Glutamatergic neuron (in vitro differentiated cells): Measurements from ENCODE around the gene SFRP2. TPM values are rescaled to one million over a fixed set of nuclear protein-coding genes. Genes with fewer than 3 reads are reported as not detected.

Experiments used
- DNase-seq: peaks from one replicate; pipeline ENCODE4 v3.0.0; 2022
- H3K27ac Mint-ChIP-seq: one replicate; pipeline ENCODE4 v1.8.0; 2020; ENCODE audit warnings: mild to moderate bottlenecking, mixed read lengths, inconsistent platforms; ENCODE audit not compliant: unreplicated experiment
- H3K27me3 Mint-ChIP-seq: one replicate; pipeline ENCODE4 v1.8.0; 2020; ENCODE audit warnings: mild to moderate bottlenecking, moderate library complexity, mixed read lengths, inconsistent platforms; ENCODE audit not compliant: unreplicated experiment
- H3K36me3 Mint-ChIP-seq: one replicate; pipeline ENCODE4 v1.8.0; 2020; ENCODE audit warnings: mild to moderate bottlenecking, mixed read lengths, inconsistent platforms; ENCODE audit not compliant: unreplicated experiment
- H3K4me1 Mint-ChIP-seq: one replicate; pipeline ENCODE4 v1.8.0; 2020; ENCODE audit warnings: mild to moderate bottlenecking, low read depth, mixed read lengths, inconsistent platforms; ENCODE audit not compliant: unreplicated experiment
- H3K4me3 Mint-ChIP-seq: one replicate; pipeline ENCODE4 v1.8.0; 2020; ENCODE audit warnings: mild to moderate bottlenecking, mixed read lengths, inconsistent platforms; ENCODE audit not compliant: unreplicated experiment
- H3K9me3 Mint-ChIP-seq: one replicate; pipeline ENCODE4 v1.8.0; 2020; ENCODE audit warnings: mild to moderate bottlenecking, moderate library complexity, mixed read lengths, inconsistent platforms; ENCODE audit not compliant: unreplicated experiment
- total RNA-seq: library from RNA; stranded (reverse); fragmentation: NEBNext Ultra II Directional; extraction: Animal tissue kit (Norgen Biotek cat#: 25700); gene quantifications from one replicate; pipeline ENCODE4 v1.2.1, GENCODE V29; 2021; ENCODE audit not compliant: unreplicated experiment
- TF ChIP-seq, protein P1 (sequence below): fragments of 200-600 bp; sonication (generic); IDR thresholded peaks from one replicate; pipeline ENCODE4 v1.5.0; 2021; ENCODE audit not compliant: partially characterized antibody, unreplicated experiment

Gene SFRP2
- total RNA-seq, 1 donor from 2014 or later: 0.54 TPM

DNA sequence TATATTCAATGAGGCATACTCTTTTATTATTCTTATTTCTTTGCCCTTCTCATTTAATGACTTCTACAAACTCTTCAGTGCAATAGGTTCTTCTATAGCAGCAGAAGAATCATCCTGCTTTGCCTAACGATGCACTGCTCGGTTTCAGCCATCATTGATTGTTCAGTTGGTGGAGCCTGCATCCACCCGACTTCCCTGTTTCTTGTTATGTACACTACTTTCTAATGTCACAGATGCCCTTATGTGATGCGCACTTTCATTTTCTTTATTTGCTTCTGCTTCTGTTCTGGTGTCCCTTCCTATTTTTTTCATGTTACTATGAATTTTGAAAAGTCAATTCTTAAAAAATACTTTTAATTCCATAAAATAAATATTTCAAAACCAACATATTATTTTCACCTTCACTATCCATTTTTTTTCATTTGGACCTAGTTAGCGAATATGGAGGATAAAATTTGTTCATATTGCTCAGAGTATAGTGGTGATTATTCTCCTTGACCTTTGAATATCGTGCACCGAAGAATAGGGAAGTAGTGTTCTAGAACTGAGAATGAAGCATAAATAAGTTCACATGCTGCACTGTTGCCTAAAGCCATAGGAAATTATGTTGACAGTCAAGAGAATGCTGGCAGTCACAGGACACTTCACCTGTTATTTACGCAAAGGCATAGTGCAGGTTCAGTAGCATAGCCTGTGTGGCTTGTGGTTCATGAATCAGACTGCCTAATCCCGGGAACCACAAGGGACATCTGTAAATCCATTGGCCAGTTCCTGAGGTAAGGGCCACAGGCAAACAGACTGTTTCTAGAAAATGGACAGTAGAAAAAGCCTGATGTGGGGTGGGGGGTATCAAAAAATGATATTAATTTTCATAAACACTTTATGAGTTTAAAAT lies 21.3 kb upstream of the SFRP2 start:
- DNase-seq: no peak
- no peaks in the 10 kb centered on the region for H3K27me3 Mint-ChIP-seq
- H3K4me1 Mint-ChIP-seq: peaks cover 7% of the 10 kb centered on the region
- TF ChIP-seq, protein P1, sequence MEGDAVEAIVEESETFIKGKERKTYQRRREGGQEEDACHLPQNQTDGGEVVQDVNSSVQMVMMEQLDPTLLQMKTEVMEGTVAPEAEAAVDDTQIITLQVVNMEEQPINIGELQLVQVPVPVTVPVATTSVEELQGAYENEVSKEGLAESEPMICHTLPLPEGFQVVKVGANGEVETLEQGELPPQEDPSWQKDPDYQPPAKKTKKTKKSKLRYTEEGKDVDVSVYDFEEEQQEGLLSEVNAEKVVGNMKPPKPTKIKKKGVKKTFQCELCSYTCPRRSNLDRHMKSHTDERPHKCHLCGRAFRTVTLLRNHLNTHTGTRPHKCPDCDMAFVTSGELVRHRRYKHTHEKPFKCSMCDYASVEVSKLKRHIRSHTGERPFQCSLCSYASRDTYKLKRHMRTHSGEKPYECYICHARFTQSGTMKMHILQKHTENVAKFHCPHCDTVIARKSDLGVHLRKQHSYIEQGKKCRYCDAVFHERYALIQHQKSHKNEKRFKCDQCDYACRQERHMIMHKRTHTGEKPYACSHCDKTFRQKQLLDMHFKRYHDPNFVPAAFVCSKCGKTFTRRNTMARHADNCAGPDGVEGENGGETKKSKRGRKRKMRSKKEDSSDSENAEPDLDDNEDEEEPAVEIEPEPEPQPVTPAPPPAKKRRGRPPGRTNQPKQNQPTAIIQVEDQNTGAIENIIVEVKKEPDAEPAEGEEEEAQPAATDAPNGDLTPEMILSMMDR: no peak
- H3K27ac Mint-ChIP-seq: no peak overlapping the region
- no peaks in the 10 kb centered on the region for H3K36me3 Mint-ChIP-seq
- no peak overlapping the region for H3K4me3 Mint-ChIP-seq
- peaks cover 3% of the 10 kb centered on the region for H3K9me3 Mint-ChIP-seq

DNA sequence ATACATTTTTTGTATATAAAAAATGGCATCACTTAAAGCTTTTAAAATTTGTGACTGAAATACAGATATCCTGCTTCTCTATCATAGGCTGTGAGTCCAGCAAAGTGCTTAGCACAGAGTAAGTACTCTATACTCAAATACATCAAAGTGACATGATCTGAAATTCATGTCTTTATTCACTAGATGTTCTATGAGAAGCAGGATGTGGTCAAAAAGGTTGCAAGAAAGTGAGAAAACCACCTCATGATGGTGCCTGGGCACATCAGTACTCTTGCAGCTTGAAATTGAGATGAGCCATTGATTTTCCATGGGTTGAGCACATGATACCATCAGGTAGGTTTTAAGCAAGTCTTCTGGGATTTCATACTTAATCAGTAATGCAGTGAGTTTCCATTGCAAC lies 20.4 kb upstream of the SFRP2 start:
- peaks cover 8% of the 10 kb centered on the region for H3K4me1 Mint-ChIP-seq
- H3K4me3 Mint-ChIP-seq: no peak overlapping the region
- DNase-seq: no peak
- H3K36me3 Mint-ChIP-seq: no peaks in the 10 kb centered on the region
- TF ChIP-seq, protein P1: no peak
- H3K27me3 Mint-ChIP-seq: no peaks in the 10 kb centered on the region
- peaks cover 3% of the 10 kb centered on the region for H3K9me3 Mint-ChIP-seq
- H3K27ac Mint-ChIP-seq: no peak overlapping the region

DNA sequence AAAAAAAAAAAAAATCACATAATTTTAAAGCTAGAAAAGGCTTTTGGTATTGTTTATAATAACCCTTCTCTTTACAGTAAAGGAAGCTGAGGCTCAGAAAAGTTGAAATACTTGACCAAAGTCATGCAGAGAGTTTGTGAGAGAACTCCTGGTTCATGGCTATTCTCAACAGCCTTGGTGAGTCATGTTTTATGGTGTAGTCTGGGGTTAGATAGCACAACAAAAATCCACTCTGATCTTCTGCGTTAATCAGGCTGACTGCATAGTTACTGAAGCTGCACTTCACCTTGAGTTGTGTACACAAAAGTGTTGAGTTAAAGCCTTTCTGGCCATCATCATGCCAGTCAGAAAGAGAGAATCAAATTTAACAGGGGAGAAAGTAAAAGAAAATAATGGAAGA lies 19.3 kb upstream of the SFRP2 start:
- H3K27ac Mint-ChIP-seq: no peak overlapping the region
- TF ChIP-seq, protein P1: no peak
- H3K27me3 Mint-ChIP-seq: no peaks in the 10 kb centered on the region
- no peak overlapping the region for H3K4me3 Mint-ChIP-seq
- DNase-seq: no peak
- no peaks in the 10 kb centered on the region for H3K36me3 Mint-ChIP-seq
- peaks cover 8% of the 10 kb centered on the region for H3K4me1 Mint-ChIP-seq
- H3K9me3 Mint-ChIP-seq: peaks cover 3% of the 10 kb centered on the region

DNA sequence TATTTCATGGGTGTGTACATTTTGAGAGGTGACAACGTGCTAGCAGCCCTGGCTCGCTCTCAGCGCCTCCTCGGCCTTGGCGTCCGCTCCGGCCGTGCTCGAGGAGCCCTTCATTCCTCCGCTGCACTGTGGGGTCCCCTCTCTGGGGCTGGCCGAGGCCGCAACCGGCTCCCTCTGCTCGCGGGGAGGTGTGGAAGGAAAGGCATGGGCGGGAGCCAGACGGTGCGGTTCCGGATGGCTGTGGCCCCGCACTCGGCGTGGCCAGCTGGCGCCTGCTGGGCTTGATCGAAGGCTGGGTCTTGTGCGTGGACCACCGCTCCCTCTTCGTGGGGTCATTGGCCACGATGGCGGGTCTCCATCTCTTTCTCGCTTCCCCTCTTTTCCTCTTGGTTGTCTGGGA lies 17.2 kb upstream of the SFRP2 start:
- H3K36me3 Mint-ChIP-seq: no peaks in the 10 kb centered on the region
- TF ChIP-seq, protein P1: no peak
- peaks cover 8% of the 10 kb centered on the region for H3K4me1 Mint-ChIP-seq
- H3K9me3 Mint-ChIP-seq: peaks cover 3% of the 10 kb centered on the region
- H3K4me3 Mint-ChIP-seq: no peak overlapping the region
- DNase-seq: no peak
- no peak overlapping the region for H3K27ac Mint-ChIP-seq
- no peaks in the 10 kb centered on the region for H3K27me3 Mint-ChIP-seq

DNA sequence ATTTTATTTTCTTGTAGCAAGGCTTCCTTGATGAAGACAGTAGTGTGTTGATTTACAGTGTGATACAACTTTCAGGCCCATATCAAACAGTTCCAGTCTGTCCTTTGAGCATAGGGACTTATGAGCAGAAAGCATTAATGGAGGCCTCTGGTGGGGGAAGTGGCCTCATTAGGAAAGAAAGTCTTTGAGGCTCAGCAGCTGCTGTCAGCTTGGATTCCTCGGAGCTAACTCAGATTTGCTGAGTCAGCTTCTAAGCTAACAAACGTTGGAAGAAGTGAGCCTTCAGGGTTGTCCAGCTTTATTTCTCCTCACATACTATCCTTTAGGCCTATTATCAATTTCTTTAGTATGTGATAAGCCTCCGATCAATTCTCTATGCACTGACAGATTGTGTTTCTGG lies 15.8 kb upstream of the SFRP2 start:
- no peaks in the 10 kb centered on the region for H3K27me3 Mint-ChIP-seq
- H3K4me1 Mint-ChIP-seq: peaks cover 5% of the 10 kb centered on the region
- no peak for DNase-seq
- H3K4me3 Mint-ChIP-seq: no peak overlapping the region
- peaks cover 1% of the 10 kb centered on the region for H3K9me3 Mint-ChIP-seq
- H3K27ac Mint-ChIP-seq: no peak overlapping the region
- H3K36me3 Mint-ChIP-seq: no peaks in the 10 kb centered on the region
- TF ChIP-seq, protein P1: no peak
